ENCODE measurements around the gene SNRNP25. TPM values are rescaled to one million over a fixed set of nuclear protein-coding genes. Genes with fewer than 3 reads are reported as not detected.

SNRNP25 gene
- total RNA-seq, 1 donor from 2014 or later, result 60.8 TPM

- intact Hi-C loops (cut with micrococcal nuclease), result no loop called here
Observed at GRCh38 chr16:100989-101388, 47.4 kb downstream of the SNRNP25 start.

DNA sequence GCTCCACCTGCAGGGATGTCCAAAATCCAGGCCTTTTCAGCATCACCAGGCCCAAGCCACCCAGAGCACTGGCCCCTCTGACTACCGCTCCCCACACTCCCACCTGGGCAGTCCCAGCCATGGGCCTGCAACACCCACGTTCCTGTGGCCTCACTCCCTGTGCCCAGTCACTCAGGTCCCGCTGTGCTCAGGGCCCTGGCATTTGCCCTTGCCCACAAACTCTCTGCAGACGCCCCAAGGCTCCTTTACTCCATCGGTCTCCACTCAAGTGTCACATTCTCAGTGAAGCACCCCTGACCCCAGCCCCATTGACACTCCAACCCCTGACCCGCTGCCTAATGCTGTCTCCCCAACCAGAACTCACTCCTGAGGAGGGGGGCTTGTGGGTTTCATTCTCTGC lies 48.0 kb downstream of the SNRNP25 start:
- intact Hi-C loops (cut with micrococcal nuclease), result no loop called here

DNA sequence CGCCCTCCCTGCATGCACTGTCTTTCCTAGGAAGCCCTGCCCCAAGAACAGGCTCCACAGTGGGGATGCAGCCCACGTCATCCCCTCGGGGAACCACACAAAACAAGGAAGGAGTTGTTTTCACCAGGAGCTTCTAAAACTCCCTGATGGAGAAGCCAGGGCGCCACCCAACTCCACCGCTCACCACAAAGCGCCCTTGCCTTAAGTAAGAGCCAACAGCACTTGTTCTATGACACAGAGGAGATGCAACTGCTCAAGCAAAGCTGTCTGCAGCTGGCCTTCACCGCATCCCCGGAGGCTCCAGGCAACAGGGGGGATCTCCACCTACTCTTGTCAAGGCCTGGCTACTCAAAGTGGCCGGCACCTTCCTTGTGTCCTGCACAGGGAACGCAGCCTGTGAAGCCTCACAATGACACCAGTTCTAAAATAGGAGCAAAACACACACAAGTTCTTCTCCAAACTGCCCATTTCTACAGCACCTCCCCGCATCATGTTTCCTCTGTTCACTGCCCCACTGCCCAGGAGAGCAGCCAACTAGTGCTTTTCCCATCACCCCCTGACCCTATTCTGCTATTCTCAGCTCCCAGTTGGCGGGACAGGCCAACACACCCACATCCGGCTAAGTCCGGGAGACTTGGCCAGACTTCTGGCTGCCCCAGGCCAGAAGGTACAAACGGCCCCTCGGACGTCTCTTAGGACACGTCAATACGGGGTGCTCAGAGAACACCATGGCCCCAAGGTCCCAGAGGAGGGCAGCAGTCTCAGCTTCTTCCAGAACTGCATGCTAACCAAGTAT lies 48.6 kb downstream of the SNRNP25 start:
- intact Hi-C loops (cut with micrococcal nuclease), result no loop called here

DNA sequence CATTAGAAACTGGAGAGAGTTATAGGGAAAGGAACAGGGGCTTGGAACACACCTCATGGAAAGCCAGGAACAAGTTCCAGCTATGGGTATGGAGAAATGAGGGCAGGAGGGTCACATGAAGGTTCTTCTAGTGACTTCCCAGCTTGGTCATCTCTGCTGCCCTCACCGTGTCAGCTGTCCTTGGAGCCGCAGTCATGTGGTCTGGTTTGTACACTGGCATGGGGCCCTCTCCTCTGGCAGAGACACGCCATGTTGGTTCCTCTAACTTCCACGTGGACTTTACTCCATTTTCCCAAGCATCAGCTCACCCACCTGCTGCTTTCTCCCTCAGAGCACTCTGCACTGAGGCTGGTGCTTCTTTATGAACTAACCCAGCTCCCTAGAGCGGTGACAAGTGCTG lies 50.7 kb downstream of the SNRNP25 start:
- intact Hi-C loops (cut with micrococcal nuclease), result no loop called here

DNA sequence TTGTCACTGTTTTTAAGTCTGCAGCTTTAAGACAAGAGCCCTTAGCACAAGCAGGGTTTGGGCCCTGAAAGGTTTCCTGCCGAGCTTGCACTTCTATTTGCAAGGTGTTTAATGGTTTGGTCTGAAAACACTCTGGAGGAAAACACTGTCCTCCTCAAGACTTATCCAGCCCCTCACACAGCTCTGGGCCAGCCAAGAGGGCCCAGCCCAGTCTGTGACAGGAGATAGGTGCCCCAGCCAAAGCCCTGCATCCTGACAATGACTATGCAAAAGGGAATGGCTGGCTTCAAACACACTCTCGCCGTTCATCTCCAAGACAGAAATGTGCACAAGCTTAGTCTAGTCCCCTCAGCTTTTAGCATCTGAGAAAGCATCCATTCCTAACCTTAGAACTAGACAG lies 51.3 kb downstream of the SNRNP25 start:
- intact Hi-C loops (cut with micrococcal nuclease), result loop anchor here (5.0 kb wide), 1 partner anchor 62 kb away; the partner anchor contains the start of gene HBM

- intact Hi-C loops (cut with micrococcal nuclease), result loop anchor here (5.0 kb wide), 1 partner anchor 62 kb away; the partner anchor contains the start of gene HBM
Observed at GRCh38 chr16:105521-105920, 51.9 kb downstream of the SNRNP25 start.

GRCh38 chr16:106623-107324 lies 53.1 kb downstream of the SNRNP25 start:
- intact Hi-C loops (cut with micrococcal nuclease), result loop anchor here (1.0 to 5.0 kb wide), 3 partner anchors 61 to 256 kb away; partner anchors contain the start of gene HBM

Other genes starting within 250 kb of the SNRNP25 start
- gene POLR3K, start 220 bp upstream of the SNRNP25 start, total RNA-seq, result 49.2 and 50.3 TPM in 2 replicates
- gene RHBDF1, start 18.8 kb downstream of the SNRNP25 start, total RNA-seq, result 0.59 TPM in 1 of 2 replicates, not detected in the other
- gene MPG, start 24.4 kb downstream of the SNRNP25 start, total RNA-seq, result 53.3 and 55.2 TPM in 2 replicates
- gene NPRL3, start 84.8 kb downstream of the SNRNP25 start, total RNA-seq, result 31.7 and 32.8 TPM in 2 replicates
- gene HBZ, start 98.8 kb downstream of the SNRNP25 start, total RNA-seq, result not detected in 2 replicates
- gene HBM, start 112.2 kb downstream of the SNRNP25 start, total RNA-seq, result not detected in 2 replicates
- not detected in 2 replicates for gene HBA2, start 119.0 kb downstream of the SNRNP25 start, total RNA-seq
- gene HBA1, start 122.9 kb downstream of the SNRNP25 start, total RNA-seq, result not detected in 2 replicates
- not detected in 2 replicates for gene HBQ1, start 126.6 kb downstream of the SNRNP25 start, total RNA-seq
- gene LUC7L, start 175.6 kb downstream of the SNRNP25 start, total RNA-seq, result 61.5 and 69.6 TPM in 2 replicates
- gene FAM234A, start 181.0 kb downstream of the SNRNP25 start, total RNA-seq, result 17.1 and 23.2 TPM in 2 replicates
- 0.07 and 0.27 TPM in 2 replicates for gene RGS11, start 222.1 kb downstream of the SNRNP25 start, total RNA-seq
- gene ARHGDIG, start 226.8 kb downstream of the SNRNP25 start, total RNA-seq, result not detected in 2 replicates
- gene PDIA2, start 229.3 kb downstream of the SNRNP25 start, total RNA-seq, result not detected in 2 replicates